Duodenal mucosa (tissue), 2 donors: ENCODE data around the gene BRAF.
"Not testable (repeated sequence)": the region's sequence is repeated elsewhere in the genome, so short reads cannot be mapped to it uniquely, and the experiment has no call there.

Source experiments
- H3K27ac ChIP-seq: one replicate; pipeline ENCODE4 v1.7.0; 2013; ENCODE audit warnings: low read depth, low read length
- H3K27me3 ChIP-seq, 2 donors: one replicate each; pipeline ENCODE4 v1.7.0; 2013; ENCODE audit warnings: low read length in 2 of 2, control low read depth in 1 of 2; ENCODE audit not compliant: insufficient read depth in 2 of 2, control insufficient read depth in 1 of 2
- H3K36me3 ChIP-seq, 2 donors: one replicate each; pipeline ENCODE4 v1.7.0; 2013; ENCODE audit warnings: low read length in 2 of 2, control low read depth in 1 of 2; ENCODE audit not compliant: insufficient read depth in 2 of 2, control insufficient read depth in 1 of 2
- H3K4me1 ChIP-seq, 2 donors: one replicate each; pipeline ENCODE4 v1.7.0; 2013; ENCODE audit warnings: low read length in 2 of 2, control low read depth in 1 of 2; ENCODE audit not compliant: insufficient read depth in 2 of 2, control insufficient read depth in 1 of 2
- H3K4me3 ChIP-seq, 2 donors: one replicate each; pipeline ENCODE4 v1.7.0; 2013; ENCODE audit warnings: low read length in 2 of 2, low read depth in 1 of 2
- H3K9ac ChIP-seq, 2 donors: one replicate each; pipeline ENCODE4 v1.7.0; 2013; ENCODE audit warnings: low read length in 2 of 2, low read depth in 1 of 2
- H3K9me3 ChIP-seq, 2 donors: one replicate each; pipeline ENCODE4 v1.7.0; 2013; ENCODE audit warnings: low read length in 2 of 2, control low read depth in 1 of 2; ENCODE audit not compliant: control insufficient read depth in 1 of 2

The BRAF gene

DNA sequence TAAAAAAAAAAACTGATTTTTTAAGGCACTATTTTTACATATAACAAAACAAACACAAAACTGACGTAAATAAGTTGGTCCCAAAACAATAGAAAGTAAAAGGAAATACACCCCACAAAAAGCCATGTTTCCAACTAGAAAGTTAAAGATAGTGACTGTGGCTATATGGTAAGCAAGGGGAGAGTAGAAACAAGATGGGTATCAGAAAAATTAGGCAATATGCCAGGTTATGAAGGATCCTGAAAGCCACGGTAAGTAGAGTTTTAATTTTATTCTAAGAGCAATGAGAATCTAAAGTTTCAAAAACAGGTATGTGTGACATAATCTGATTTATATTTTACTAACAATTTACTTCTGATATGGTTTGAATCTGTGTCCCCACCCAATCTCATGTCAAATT, 61.5 kb downstream of the BRAF start:
- H3K9ac ChIP-seq, result no peak overlapping the region
- no peaks in the 10 kb centered on the region for H3K9me3 ChIP-seq
- no peaks in the 10 kb centered on the region for H3K36me3 ChIP-seq
- no peak overlapping the region for H3K4me3 ChIP-seq
- no peak overlapping the region for H3K27ac ChIP-seq
- no peaks in the 10 kb centered on the region for H3K27me3 ChIP-seq
- H3K4me1 ChIP-seq, result no peaks in the 10 kb centered on the region

DNA sequence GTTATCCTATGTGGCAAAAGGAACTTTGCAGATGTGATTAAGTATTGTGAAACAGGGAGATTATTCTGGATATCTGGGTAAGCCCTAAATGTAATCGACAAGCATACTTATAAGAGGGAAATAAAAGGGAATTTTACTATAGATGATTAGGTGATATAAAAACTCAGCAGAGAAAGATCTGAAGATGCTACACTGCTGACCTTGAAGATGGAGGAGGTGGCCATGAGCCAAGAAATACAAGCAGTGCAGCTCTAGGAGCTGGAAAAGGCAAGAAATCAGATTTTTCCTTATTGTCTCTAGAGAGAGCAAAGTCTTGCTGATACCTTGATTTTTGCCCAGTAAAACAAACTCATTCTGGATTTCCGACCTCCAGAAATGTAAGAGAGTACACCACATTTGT, 67.7 kb downstream of the BRAF start:
- H3K9me3 ChIP-seq, result no peaks in the 10 kb centered on the region
- no peak overlapping the region for H3K27ac ChIP-seq
- no peaks in the 10 kb centered on the region for H3K36me3 ChIP-seq
- no peak overlapping the region for H3K9ac ChIP-seq
- H3K27me3 ChIP-seq, result no peaks in the 10 kb centered on the region
- H3K4me3 ChIP-seq, result no peak overlapping the region
- no peaks in the 10 kb centered on the region for H3K4me1 ChIP-seq

DNA sequence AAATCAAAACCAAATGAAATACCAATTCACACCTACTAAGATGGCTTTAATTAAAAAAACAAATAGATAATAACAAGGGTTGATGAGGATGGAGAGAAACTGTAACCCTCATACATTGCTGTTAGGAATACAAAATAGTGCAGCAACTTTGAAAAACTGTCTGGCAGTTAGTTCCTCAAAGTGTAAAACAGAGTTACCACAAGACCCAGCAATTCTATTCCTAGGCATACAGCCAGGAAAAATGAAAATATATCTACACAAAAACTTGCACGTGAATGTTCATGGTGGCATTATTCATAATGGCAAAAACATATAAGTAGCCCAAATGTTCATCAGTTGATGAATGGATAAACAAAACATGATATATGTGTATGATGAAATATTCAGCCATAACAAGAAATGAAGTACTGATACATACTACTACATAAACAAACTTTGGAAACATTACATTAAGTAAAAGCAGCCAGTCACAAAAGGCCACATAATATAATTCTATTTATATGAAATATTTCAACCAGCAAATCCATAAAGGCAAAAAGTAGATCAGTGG, 83.5 kb downstream of the BRAF start:
- Histone ChIP-seq H3K4me3 (no peak overlapping the region), H3K27me3 (no peaks in the 10 kb centered on the region), H3K36me3 (no peaks in the 10 kb centered on the region), H3K4me1 (no peaks in the 10 kb centered on the region), H3K9ac (no peak overlapping the region), H3K27ac (no peak overlapping the region), H3K9me3 (no peaks in the 10 kb centered on the region)

DNA sequence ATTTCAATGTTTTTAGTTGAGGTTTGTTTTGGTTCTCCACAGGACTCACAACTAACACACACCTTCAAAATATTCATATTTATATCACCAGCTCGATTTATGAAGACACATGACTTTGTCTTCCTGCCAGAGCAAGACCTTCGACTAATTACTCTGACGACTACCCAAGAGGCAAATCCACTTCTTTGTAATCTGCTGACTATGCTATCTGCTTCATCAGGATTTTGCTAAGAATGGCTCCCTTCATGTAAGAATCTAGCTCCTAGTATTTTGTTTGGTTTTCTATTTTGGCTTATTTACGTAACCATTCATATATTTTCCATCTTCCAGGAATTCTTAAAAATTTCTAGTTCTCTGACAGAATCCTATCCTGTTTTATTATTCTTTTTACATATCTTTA, 93.0 kb downstream of the BRAF start:
- Histone ChIP-seq H3K9ac (no peak overlapping the region), H3K4me1 (no peaks in the 10 kb centered on the region), H3K9me3 (no peaks in the 10 kb centered on the region), H3K36me3 (peaks cover 3 to 13% of the 10 kb centered on the region in 2 donors), H3K27me3 (no peaks in the 10 kb centered on the region), H3K4me3 (no peak overlapping the region), H3K27ac (no peak overlapping the region)

DNA sequence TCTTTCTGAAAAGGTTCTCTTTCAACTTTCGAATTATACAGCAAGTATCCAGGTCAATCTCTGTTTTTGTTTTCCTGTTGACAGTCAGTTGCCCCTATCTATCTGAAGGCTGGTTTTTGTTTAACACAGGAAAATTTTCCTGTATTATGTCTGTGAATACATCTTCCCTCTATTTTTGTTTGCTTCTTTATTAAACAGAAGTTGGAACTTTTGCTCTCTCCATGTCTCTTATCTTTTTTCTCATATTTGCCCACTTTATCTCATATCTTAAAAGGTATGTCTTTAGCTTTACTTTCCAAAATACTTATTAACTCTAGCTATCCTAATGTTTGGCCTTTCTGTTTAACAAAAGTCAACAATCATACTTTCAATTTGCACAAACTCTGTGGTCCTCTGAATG, 95.0 kb downstream of the BRAF start:
- H3K9me3 ChIP-seq, result no peaks in the 10 kb centered on the region
- H3K4me3 ChIP-seq, result no peak overlapping the region
- H3K36me3 ChIP-seq, result peaks cover 3 to 13% of the 10 kb centered on the region in 2 donors
- H3K4me1 ChIP-seq, result no peaks in the 10 kb centered on the region
- no peaks in the 10 kb centered on the region for H3K27me3 ChIP-seq
- no peak overlapping the region for H3K9ac ChIP-seq
- no peak overlapping the region for H3K27ac ChIP-seq

DNA sequence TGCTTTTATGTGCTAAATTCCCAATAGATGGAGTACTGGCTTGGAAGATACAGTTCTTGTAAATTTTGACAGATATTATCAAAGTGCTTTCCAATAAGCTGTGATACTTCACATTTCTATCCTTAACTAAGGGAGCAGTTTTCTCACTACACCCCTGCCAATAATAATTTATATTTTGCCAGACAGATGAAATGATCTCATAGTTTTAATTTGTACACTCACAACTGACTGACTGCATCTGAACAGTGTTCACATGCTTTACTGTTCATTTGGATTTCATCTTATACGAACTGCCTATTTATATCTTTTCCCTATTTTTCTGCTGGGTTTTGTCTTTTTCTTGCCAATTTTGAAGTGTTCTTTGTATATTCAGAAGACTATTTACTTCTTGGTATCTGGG, 96.0 kb downstream of the BRAF start:
- Histone ChIP-seq H3K27me3 (no peaks in the 10 kb centered on the region), H3K4me1 (no peaks in the 10 kb centered on the region), H3K9ac (no peak overlapping the region), H3K36me3 (peaks cover 0 to 5% of the 10 kb centered on the region in 2 donors), H3K4me3 (no peak overlapping the region), H3K9me3 (no peaks in the 10 kb centered on the region), H3K27ac (no peak overlapping the region)

DNA sequence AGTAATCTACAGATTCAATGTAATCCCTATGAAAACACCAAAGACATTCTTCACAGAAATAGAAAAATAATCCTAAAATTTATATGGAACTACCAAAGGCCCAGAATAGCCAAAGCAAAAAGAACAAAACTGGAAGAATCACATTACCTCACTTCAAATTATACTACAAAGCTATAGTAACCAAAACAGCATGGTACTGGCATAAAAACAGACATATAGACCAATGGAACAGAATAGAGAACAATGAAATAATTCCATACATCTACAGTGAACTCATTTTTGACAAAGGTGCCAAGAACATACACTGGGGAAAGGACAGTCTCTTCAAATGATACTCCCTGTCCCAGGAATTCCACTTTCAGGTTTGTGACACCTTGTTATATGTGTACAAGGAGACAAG, 107.3 kb downstream of the BRAF start:
- not testable (repeated sequence) for H3K9ac ChIP-seq, H3K36me3 ChIP-seq, H3K4me3 ChIP-seq, H3K27ac ChIP-seq, H3K4me1 ChIP-seq, H3K27me3 ChIP-seq, H3K9me3 ChIP-seq

DNA sequence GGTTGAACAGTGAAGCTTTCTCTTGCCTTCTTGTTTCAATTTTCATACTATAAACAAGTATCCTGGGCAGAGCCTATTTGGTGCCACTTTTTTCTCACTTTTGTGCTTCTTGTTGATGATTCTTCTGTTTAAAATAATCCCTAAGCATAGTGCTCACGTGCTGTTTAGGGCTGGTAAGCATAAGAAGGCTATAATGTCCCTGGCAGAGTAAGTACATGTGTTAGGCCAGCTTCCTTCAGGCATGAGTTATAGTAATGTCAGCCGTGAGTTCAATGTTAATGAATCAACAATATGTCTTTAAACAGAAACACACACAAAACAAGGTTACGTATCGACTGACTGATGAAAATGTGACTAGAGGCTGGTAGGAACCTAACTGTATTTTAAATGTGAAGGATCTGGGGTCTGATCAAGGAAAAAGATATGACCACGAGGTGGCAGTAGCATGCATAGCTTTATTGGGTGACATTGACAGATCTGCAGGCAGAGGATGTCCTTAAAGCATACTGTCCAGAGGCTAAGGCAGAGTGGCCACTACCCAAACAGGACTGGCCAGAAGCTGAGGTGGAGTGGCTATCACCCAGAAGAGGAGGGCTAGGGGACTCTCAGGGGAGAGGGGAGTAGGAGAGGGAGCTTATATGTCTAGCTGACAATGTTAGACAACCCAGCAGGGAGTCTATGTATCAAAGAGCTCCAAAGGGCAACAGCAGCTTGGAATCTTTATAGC, 113.7 kb downstream of the BRAF start:
- Histone ChIP-seq H3K27me3 (no peaks in the 10 kb centered on the region), H3K9ac (no peak overlapping the region), H3K4me1 (peaks cover 5 to 7% of the 10 kb centered on the region in 2 donors), H3K36me3 (no peaks in the 10 kb centered on the region), H3K4me3 (no peak overlapping the region), H3K27ac (no peak overlapping the region), H3K9me3 (no peaks in the 10 kb centered on the region)

DNA sequence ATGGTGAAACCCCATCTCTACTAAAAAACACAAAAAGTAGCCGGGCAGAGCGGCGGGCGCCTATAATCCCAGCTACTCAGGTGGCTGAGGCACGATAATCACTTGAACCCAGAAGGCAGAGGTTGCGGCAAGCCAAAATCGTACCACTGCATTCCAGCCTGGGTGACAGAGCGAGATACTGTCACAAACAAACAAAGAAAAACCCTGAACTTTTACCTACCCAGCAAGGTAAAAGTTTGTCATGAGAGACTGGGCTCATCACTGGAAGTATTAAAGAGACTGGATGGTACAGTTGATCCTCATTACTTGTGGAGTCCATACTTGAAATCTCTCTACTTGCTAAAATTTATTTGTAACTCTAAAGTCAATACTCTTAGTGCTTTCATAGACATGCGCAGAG, 114.3 kb downstream of the BRAF start:
- Histone ChIP-seq H3K4me1 (peaks cover 5 to 7% of the 10 kb centered on the region in 2 donors), H3K4me3 (no peak overlapping the region), H3K27ac (no peak overlapping the region), H3K36me3 (no peaks in the 10 kb centered on the region), H3K27me3 (no peaks in the 10 kb centered on the region), H3K9me3 (no peaks in the 10 kb centered on the region), H3K9ac (no peak overlapping the region)

DNA sequence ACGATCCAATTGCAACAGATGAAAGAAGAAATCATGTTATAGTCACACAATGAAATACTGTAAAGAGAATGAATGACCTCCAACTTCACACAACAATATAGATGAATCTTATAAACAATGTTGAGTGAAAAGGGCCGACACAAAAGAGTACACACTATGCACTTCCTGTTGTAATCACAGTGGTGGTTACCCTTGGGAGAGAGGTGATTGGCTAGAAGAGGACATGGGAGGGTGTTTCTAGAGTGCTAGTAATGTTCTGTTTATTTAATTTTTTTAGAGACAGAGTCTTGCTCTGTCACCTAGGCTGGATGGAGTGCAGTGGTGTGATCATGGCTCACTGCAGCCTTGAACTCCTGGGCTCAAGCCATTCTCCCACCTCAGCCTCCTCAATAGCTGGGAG, 145.8 kb downstream of the BRAF start:
- Histone ChIP-seq H3K9me3 (no peaks in the 10 kb centered on the region), H3K27me3 (no peaks in the 10 kb centered on the region), H3K4me3 (no peak overlapping the region), H3K36me3 (peaks cover 14 to 40% of the 10 kb centered on the region in 2 donors), H3K4me1 (no peaks in the 10 kb centered on the region), H3K27ac (no peak overlapping the region), H3K9ac (no peak overlapping the region)
